Measurements from ENCODE around the gene RUVBL2.
A peak's percentile ranks its signal among the peaks of the same experiment; 100 is the strongest.
"Not testable (repeated sequence)": the region's sequence is repeated elsewhere in the genome, so short reads cannot be mapped to it uniquely, and the experiment has no call there.

The RUVBL2 gene

GRCh38 chr19:49018388-49019241, 24.9 kb downstream of the RUVBL2 start:
- not testable (repeated sequence) for DNase-seq (ENCODE audit: low spot score)

GRCh38 chr19:49019242-49019932, 25.7 kb downstream of the RUVBL2 start:
- DNase-seq (ENCODE audit: low spot score), result peak; percentile 41

- no peak for DNase-seq (ENCODE audit: low spot score)
These were observed 26.7 kb downstream of the RUVBL2 start for GRCh38 chr19:49020342-49020741.

GRCh38 chr19:49020931-49021895, 27.5 kb downstream of the RUVBL2 start:
- peak; percentile 45 for DNase-seq (ENCODE audit: low spot score)

GRCh38 chr19:49022116-49022515, 28.4 kb downstream of the RUVBL2 start:
- no peak for DNase-seq (ENCODE audit: low spot score)

GRCh38 chr19:49024233-49024632, 30.5 kb downstream of the RUVBL2 start, which contains the start of gene CGB3:
Gene CGB3 (minus strand): TSS chr19:49024333. CDS start chr19:49023971, 362 bp downstream.
- DNase-seq (ENCODE audit: low spot score), result not testable (repeated sequence)

GRCh38 chr19:49025088-49025487, 31.4 kb downstream of the RUVBL2 start:
- not testable (repeated sequence) for DNase-seq (ENCODE audit: low spot score)

- DNase-seq (ENCODE audit: low spot score), result not testable (repeated sequence)
These were observed 31.9 kb downstream of the RUVBL2 start for GRCh38 chr19:49025599-49025998.

- not testable (repeated sequence) for DNase-seq (ENCODE audit: low spot score)
These were observed 35.0 kb downstream of the RUVBL2 start for GRCh38 chr19:49028686-49029085.

- DNase-seq (ENCODE audit: low spot score), result not testable (repeated sequence)
These were observed 36.1 kb downstream of the RUVBL2 start for GRCh38 chr19:49029749-49030148.

GRCh38 chr19:49030323-49030722, 36.6 kb downstream of the RUVBL2 start:
- not testable (repeated sequence) for DNase-seq (ENCODE audit: low spot score)

GRCh38 chr19:49031642-49032301, 38.1 kb downstream of the RUVBL2 start, which contains the start of gene CGB2:
Gene CGB2 (plus strand): TSS chr19:49031890. CDS start chr19:49032096, 206 bp downstream.
- peak; percentile 51 for DNase-seq (ENCODE audit: low spot score)

GRCh38 chr19:49036815-49037214, 43.1 kb downstream of the RUVBL2 start, which contains the start of gene CGB1:
Gene CGB1 (minus strand): TSS chr19:49036895. CDS start chr19:49036711, 184 bp downstream.
- peak; percentile 75 for DNase-seq (ENCODE audit: low spot score)

GRCh38 chr19:49038111-49038510, 44.4 kb downstream of the RUVBL2 start:
- DNase-seq (ENCODE audit: low spot score), result not testable (repeated sequence)

- DNase-seq (ENCODE audit: low spot score), result not testable (repeated sequence)
These were observed 45.0 kb downstream of the RUVBL2 start for GRCh38 chr19:49038557-49039276.

- not testable (repeated sequence) for DNase-seq (ENCODE audit: low spot score)
These were observed 46.0 kb downstream of the RUVBL2 start for GRCh38 chr19:49039736-49040135.

- DNase-seq (ENCODE audit: low spot score), result no peak
These were observed 48.5 kb downstream of the RUVBL2 start for GRCh38 chr19:49042177-49042576.

- DNase-seq (ENCODE audit: low spot score), result not testable (repeated sequence)
These were observed 49.0 kb downstream of the RUVBL2 start for GRCh38 chr19:49042666-49043065.

GRCh38 chr19:49043548-49043947, 49.9 kb downstream of the RUVBL2 start, which contains the start of gene CGB5:
Gene CGB5 (plus strand): TSS chr19:49043848. CDS start chr19:49044210, 362 bp downstream.
- DNase-seq (ENCODE audit: low spot score), result not testable (repeated sequence)

GRCh38 chr19:49049011-49049410, 55.3 kb downstream of the RUVBL2 start, which contains the start of gene CGB8:
Gene CGB8 (minus strand): TSS chr19:49049111. CDS start chr19:49048739, 372 bp downstream.
- DNase-seq (ENCODE audit: low spot score), result not testable (repeated sequence)
